Fibroblast of upper back skin (primary cell): Measurements from ENCODE around the gene ITIH1.
A peak's percentile ranks its signal among the peaks of the same experiment; 100 is the strongest.

Experiments
- DNase-seq: peaks from one replicate; pipeline ENCODE4 v3.0.0-alpha.2; 2013

ITIH1 gene

GRCh38 chr3:52817221-52817620 lies 39.8 kb downstream of the ITIH1 start:
- no peak for DNase-seq

GRCh38 chr3:52817860-52818259 lies 40.5 kb downstream of the ITIH1 start:
- no peak for DNase-seq

- no peak for DNase-seq
Measured at GRCh38 chr3:52819936-52820335, 42.5 kb downstream of the ITIH1 start.

GRCh38 chr3:52820736-52821135 lies 43.3 kb downstream of the ITIH1 start:
- DNase-seq, result peak; percentile 8

- no peak for DNase-seq
Measured at GRCh38 chr3:52822363-52822762, 45.0 kb downstream of the ITIH1 start.

- no peak for DNase-seq
Measured at GRCh38 chr3:52824037-52824436, 46.6 kb downstream of the ITIH1 start.

- peak; percentile 10 for DNase-seq
Measured at GRCh38 chr3:52827441-52827840, 50.0 kb downstream of the ITIH1 start.

GRCh38 chr3:52827866-52828376 lies 50.5 kb downstream of the ITIH1 start:
- DNase-seq, result no peak

- DNase-seq, result no peak
Measured at GRCh38 chr3:52829482-52829881, 52.1 kb downstream of the ITIH1 start.

- DNase-seq, result no peak
Measured at GRCh38 chr3:52829906-52830463, 52.6 kb downstream of the ITIH1 start.

GRCh38 chr3:52830535-52831258 lies 53.3 kb downstream of the ITIH1 start, which contains the start of gene ITIH4:
Gene ITIH4, minus strand, starts transcription at chr3:52830672. Its CDS starts 30 bp downstream, at chr3:52830642.
- DNase-seq, result no peak

- DNase-seq, result peak; percentile 68
Measured at GRCh38 chr3:52831500-52832301, 54.3 kb downstream of the ITIH1 start.

- DNase-seq, result no peak
Measured at GRCh38 chr3:52833202-52833601, 55.8 kb downstream of the ITIH1 start.

GRCh38 chr3:52834871-52835501 lies 57.6 kb downstream of the ITIH1 start, which contains the start of gene MUSTN1:
Gene MUSTN1, minus strand, starts transcription at chr3:52835019. Its CDS starts 71 bp downstream, at chr3:52834948.
- DNase-seq, result peak; percentile 14

- DNase-seq, result no peak
Measured at GRCh38 chr3:52835766-52836470, 58.5 kb downstream of the ITIH1 start.

- no peak for DNase-seq
Measured at GRCh38 chr3:52836471-52836845, 59.1 kb downstream of the ITIH1 start.

- DNase-seq, result no peak
Measured at GRCh38 chr3:52836986-52837385, 59.6 kb downstream of the ITIH1 start.

GRCh38 chr3:52838561-52839267 lies 61.3 kb downstream of the ITIH1 start:
- DNase-seq, result no peak

GRCh38 chr3:52839268-52839575 lies 61.8 kb downstream of the ITIH1 start:
- DNase-seq, result no peak

GRCh38 chr3:52839892-52840545 lies 62.6 kb downstream of the ITIH1 start:
- DNase-seq, result no peak

- DNase-seq, result no peak
Measured at GRCh38 chr3:52841211-52841980, 64.0 kb downstream of the ITIH1 start.
